Measurements from ENCODE around the gene PLCG2. TPM values are rescaled to one million over a fixed set of nuclear protein-coding genes. Genes with fewer than 3 reads are reported as not detected.

PLCG2 gene
- total and polyA plus RNA-seq, 9 donors: 3.3 to 16.4 (median 5.6) TPM

DNA sequence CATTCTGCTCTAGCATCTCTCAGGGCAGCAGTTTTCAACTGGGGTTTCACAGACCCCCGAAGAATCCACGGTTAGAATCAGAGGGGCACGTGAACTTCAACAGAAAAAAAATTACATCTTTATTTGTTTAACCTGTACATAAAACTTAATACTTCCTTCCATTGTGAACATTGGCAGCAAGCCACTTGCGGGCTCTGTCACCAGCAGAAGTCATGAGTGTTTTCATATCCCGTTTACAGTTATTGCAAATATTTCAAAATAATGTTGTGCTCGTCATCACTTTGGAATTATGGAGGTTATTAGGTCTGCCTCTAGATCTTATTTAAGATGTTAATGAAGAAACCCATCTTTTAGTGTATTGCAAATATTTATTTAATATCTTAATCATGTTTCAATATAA, 122.4 kb downstream of the PLCG2 start:
- Histone ChIP-seq H3K9me3 (no peaks in the 10 kb centered on the region), H3K27ac (no peak overlapping the region), H3K4me3 (no peak overlapping the region), H3K4me1 (ENCODE audit: insufficient read depth) (no peaks in the 10 kb centered on the region), H3K36me3 (no peaks in the 10 kb centered on the region), H3K27me3 (no peaks in the 10 kb centered on the region)
- DNase-seq: no peak
- TF ChIP-seq POLR2A (IDR thresholded peaks at IDR 0.05): no peak
- TF ChIP-seq, protein P1, sequence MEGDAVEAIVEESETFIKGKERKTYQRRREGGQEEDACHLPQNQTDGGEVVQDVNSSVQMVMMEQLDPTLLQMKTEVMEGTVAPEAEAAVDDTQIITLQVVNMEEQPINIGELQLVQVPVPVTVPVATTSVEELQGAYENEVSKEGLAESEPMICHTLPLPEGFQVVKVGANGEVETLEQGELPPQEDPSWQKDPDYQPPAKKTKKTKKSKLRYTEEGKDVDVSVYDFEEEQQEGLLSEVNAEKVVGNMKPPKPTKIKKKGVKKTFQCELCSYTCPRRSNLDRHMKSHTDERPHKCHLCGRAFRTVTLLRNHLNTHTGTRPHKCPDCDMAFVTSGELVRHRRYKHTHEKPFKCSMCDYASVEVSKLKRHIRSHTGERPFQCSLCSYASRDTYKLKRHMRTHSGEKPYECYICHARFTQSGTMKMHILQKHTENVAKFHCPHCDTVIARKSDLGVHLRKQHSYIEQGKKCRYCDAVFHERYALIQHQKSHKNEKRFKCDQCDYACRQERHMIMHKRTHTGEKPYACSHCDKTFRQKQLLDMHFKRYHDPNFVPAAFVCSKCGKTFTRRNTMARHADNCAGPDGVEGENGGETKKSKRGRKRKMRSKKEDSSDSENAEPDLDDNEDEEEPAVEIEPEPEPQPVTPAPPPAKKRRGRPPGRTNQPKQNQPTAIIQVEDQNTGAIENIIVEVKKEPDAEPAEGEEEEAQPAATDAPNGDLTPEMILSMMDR (IDR thresholded peaks at IDR 0.05): no peak
- TF ChIP-seq EP300 (IDR thresholded peaks at IDR 0.05): no peak
- WGBS, 3 donors: 60 to 65% (median 61%) methylated on average over 6 of the region's 6 CpGs
- intact Hi-C loops (cut with DNase I): no loop called here

DNA sequence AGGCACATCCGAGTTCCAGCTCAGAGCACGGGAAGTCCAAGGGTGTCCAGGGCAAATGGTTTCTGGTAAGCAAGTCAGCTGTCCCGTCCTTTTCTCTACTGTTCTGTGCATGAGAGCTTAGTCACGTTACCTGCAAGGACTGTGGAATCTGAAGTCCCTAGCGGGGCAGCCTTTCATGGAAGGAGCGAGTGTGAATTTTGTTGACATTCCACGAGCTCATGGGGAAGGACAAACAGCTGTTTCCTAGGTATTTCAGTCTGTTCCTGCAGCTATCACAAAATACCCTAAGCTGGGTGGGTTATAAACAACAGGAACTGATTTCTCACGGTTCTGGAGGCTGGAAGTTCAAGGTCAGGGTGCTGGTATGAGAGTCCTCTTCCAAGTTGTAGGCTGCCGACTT, 122.9 kb downstream of the PLCG2 start:
- Histone ChIP-seq H3K4me1 (ENCODE audit: insufficient read depth) (no peaks in the 10 kb centered on the region), H3K9me3 (no peaks in the 10 kb centered on the region), H3K27me3 (no peaks in the 10 kb centered on the region), H3K27ac (no peak overlapping the region), H3K4me3 (no peak overlapping the region), H3K36me3 (no peaks in the 10 kb centered on the region)
- 36 to 55% (median 46%) methylated on average over 9 of the region's 9 CpGs for WGBS, 3 donors
- DNase-seq: no peak
- intact Hi-C loops (cut with DNase I): no loop called here
- TF ChIP-seq, protein P1 (IDR thresholded peaks at IDR 0.05): no peak
- TF ChIP-seq EP300 (IDR thresholded peaks at IDR 0.05): no peak
- TF ChIP-seq POLR2A (IDR thresholded peaks at IDR 0.05): no peak

DNA sequence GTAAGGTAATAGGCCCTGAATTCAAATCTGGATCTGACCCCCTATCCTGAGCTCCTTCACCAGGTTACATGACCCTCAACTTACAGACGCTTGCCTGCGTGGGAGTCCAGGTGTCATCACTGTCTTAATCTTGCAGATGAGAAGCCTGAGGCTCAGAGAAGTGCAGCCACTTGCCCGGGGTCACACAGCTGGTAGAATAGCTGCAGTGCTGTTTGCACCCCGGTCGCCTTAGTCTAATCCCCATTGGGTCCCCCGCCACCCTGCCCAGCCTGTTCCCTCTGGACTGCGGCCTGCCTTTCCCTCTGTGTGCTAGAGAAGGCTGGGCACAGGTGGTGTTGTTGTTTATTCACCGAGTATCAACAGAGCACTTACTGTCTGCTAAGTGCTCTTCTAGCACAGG, 125.2 kb downstream of the PLCG2 start:
- H3K4me1 ChIP-seq (ENCODE audit: insufficient read depth): no peaks in the 10 kb centered on the region
- TF ChIP-seq, protein P1 (IDR thresholded peaks at IDR 0.05): no peak
- TF ChIP-seq EP300 (IDR thresholded peaks at IDR 0.05): no peak
- no peak for TF ChIP-seq POLR2A (IDR thresholded peaks at IDR 0.05)
- WGBS, 3 donors: 85 to 93% (median 89%) methylated on average over 8 of the region's 8 CpGs
- intact Hi-C loops (cut with DNase I): no loop called here
- no peaks in the 10 kb centered on the region for H3K27me3 ChIP-seq
- H3K4me3 ChIP-seq: no peak overlapping the region
- H3K36me3 ChIP-seq: no peaks in the 10 kb centered on the region
- H3K27ac ChIP-seq: no peak overlapping the region
- H3K9me3 ChIP-seq: no peaks in the 10 kb centered on the region
- no peak for DNase-seq

DNA sequence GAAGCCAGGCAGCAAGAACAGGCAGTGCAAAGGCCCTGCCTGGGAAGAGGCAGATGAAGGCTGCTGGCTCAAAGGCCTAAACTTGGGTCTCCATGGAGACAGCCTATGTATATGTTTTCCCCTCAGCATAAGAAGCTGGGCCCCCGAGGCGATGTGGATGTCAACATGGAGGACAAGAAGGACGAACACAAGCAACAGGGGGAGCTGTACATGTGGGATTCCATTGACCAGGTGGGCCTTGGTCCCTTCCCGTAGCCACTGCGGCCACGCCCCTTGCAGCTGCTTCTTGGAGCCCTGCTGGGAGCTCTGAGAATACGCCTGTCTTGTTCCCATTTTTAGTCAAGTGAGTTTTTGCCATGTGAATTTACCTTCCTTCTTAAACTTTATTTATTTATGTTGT, 126.2 kb downstream of the PLCG2 start:
- Histone ChIP-seq H3K4me3 (no peak overlapping the region), H3K27me3 (no peaks in the 10 kb centered on the region), H3K27ac (no peak overlapping the region), H3K36me3 (no peaks in the 10 kb centered on the region), H3K9me3 (no peaks in the 10 kb centered on the region), H3K4me1 (ENCODE audit: insufficient read depth) (no peaks in the 10 kb centered on the region)
- no peak for DNase-seq
- intact Hi-C loops (cut with DNase I): no loop called here
- WGBS, 3 donors: 80 to 85% (median 81%) methylated on average over 6 to 7 of the region's 7 CpGs
- no peak for TF ChIP-seq EP300 (IDR thresholded peaks at IDR 0.05)
- TF ChIP-seq POLR2A (IDR thresholded peaks at IDR 0.05): no peak
- TF ChIP-seq, protein P1 (IDR thresholded peaks at IDR 0.05): no peak

DNA sequence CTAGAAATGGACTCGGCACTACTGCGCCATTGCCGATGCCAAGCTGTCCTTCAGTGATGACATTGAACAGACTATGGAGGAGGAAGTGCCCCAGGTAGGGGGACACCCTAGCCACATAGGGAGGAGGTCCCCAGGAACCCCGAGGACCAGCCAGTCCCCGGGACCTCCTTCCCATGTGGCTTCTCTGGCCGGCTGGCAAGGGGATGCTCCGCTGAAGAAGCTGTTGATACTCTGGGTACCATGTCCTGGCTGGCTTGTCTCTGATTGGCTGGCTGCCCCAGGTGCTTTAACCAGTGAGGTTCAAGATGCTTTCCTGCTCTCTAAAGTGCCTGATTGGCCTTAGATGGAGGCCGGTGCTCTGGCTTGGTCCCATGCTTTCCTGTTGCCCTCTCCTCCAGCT, 128.6 kb downstream of the PLCG2 start:
- H3K27ac ChIP-seq: no peak overlapping the region
- no peaks in the 10 kb centered on the region for H3K4me1 ChIP-seq (ENCODE audit: insufficient read depth)
- WGBS, 3 donors: 65 to 77% (median 73%) methylated on average over 8 of the region's 8 CpGs
- TF ChIP-seq EP300 (IDR thresholded peaks at IDR 0.05) (no peak), POLR2A (IDR thresholded peaks at IDR 0.05) (no peak)
- TF ChIP-seq, protein P1 (IDR thresholded peaks at IDR 0.05): no peak
- H3K9me3 ChIP-seq: no peaks in the 10 kb centered on the region
- intact Hi-C loops (cut with DNase I): no loop called here
- no peak overlapping the region for H3K4me3 ChIP-seq
- no peaks in the 10 kb centered on the region for H3K27me3 ChIP-seq
- DNase-seq: no peak
- H3K36me3 ChIP-seq: no peaks in the 10 kb centered on the region

Measured in ovary (tissue), 9 donors.